Adrenal gland (tissue), 12 donors: Measurements from ENCODE around the gene HYAL2. TPM values are rescaled to one million over a fixed set of nuclear protein-coding genes. Genes with fewer than 3 reads are reported as not detected.
"Not testable (repeated sequence)": the region's sequence is repeated elsewhere in the genome, so short reads cannot be mapped to it uniquely, and the experiment has no call there.

Experiments
- DNase-seq, 7 donors: peaks; one replicate each; pipeline ENCODE4 v3.0.0-alpha.2; 2019 to 2020
- H3K27ac ChIP-seq, 5 donors: fragments of 200-600 bp; sonication (generic) in 4 of 5; 1 replicate in 3 of 5; 2 replicates in 2 of 5; pipeline versions ENCODE4 v1.5.1 to v1.8.0; 2016 to 2020; ENCODE audit warnings: mild to moderate bottlenecking in 1 of 5
- H3K27me3 ChIP-seq: fragments of 200-600 bp; 2 replicates; pipeline ENCODE4 v1.8.0; 2021
- H3K36me3 ChIP-seq, 2 donors: fragments of 200-600 bp; replicated peaks in 1 of 2; 1 replicate in 1 of 2; 2 replicates in 1 of 2; pipeline versions ENCODE4 v1.5.1 to v1.8.0; 2018 to 2022
- H3K4me1 ChIP-seq, 2 donors: fragments of 200-600 bp; replicated peaks in 1 of 2; 1 replicate in 1 of 2; 2 replicates in 1 of 2; pipeline versions ENCODE4 v1.5.1 to v1.8.0; 2018 to 2021
- H3K4me3 ChIP-seq, 4 donors: fragments of 200-600 bp; sonication (generic) in 3 of 4; one replicate each; pipeline ENCODE4 v1.5.1; 2016 to 2018
- H3K9me3 ChIP-seq, 3 donors: fragments of 200-600 bp; sonication (generic) in 1 of 3; replicated peaks in 1 of 3; 1 replicate in 2 of 3; 2 replicates in 1 of 3; pipeline versions ENCODE4 v1.5.1 to v1.8.0; 2016 to 2021
- POLR2A ChIP-seq, 2 donors: fragments of 450-650 bp; IDR thresholded peaks; one replicate each; pipeline ENCODE4 v1.6.1; 2017; ENCODE audit warnings: antibody characterized with exemption in 2 of 2, mild to moderate bottlenecking in 2 of 2, moderate library complexity in 1 of 2
- WGBS, 4 donors: extraction: QIAGEN DNeasy Blood & Tissue Kit in 2 of 4; methylation state at CpG; one replicate each; pipeline versions ENCODE4 v1.1.5 to v1.1.7; 2013 to 2017; 5-methylcytosine and 5-hydroxymethylcytosine counted together
- intact Hi-C, 2 donors: fragments of 100-400 bp; cut with DNase I; formaldehyde crosslinking; loops; one replicate each; pipeline versions ENCODE4 v1.14.1 to v1.15.0; 2022 to 2023
- polyA plus RNA-seq, 3 donors: library from polyadenylated mRNA; stranded (reverse); fragments of 200-250 nt in 2 of 3; fragments of 350-450 nt in 1 of 3; fragmentation: Illumina TruSeq in 1 of 3; extraction: RNeasy Lipid Tissue Mini Kit (QIAGEN cat#74804) in 1 of 3; gene quantifications; one replicate each; pipeline ENCODE4 v1.2.3, GENCODE V29; 2013 to 2014
- total RNA-seq, 9 donors: library from RNA; depleted of rRNA in 4 of 9; stranded (reverse); fragments of >200 nt in 4 of 9; fragments of 120-200 nt in 1 of 9; fragmentation: NEBNext Ultra II Directional in 1 of 9; extraction: Animal tissue kit (Norgen Biotek cat#: 25700) in 1 of 9; gene quantifications; one replicate each; pipeline versions ENCODE4 v1.1.0 to v1.2.4, GENCODE V29; 2013 to 2023
- TF ChIP-seq, protein P1 (sequence below), 6 experiments: fragments of 450-650 bp in 4 of 6; fragments of 200-600 bp in 2 of 6; sonication (generic) in 1 of 6; IDR thresholded peaks; 1 replicate in 5 of 6; 2 replicates in 1 of 6; pipeline versions ENCODE4 v1.5.1 to v1.8.0; 2016 to 2021; ENCODE audit warnings: antibody characterized with exemption in 6 of 6, mild to moderate bottlenecking in 2 of 6, moderate library complexity in 1 of 6
- donor health status: healthy with polysubstance abuse.
- donor health status: Bipolar disorder and iron deficiency.
- donor health status: DM: yes; HTN: yes; CAD: no.
- donor health status: DM: no; HTN: no; CAD: no.
- donor health status: DM: no; HTN: no; CAD: no.
- donor health status: DM: yes; HTN: yes; CAD: no.

Gene HYAL2
- total and polyA plus RNA-seq, 12 donors: 28.0 to 186 (median 99.8) TPM

DNA sequence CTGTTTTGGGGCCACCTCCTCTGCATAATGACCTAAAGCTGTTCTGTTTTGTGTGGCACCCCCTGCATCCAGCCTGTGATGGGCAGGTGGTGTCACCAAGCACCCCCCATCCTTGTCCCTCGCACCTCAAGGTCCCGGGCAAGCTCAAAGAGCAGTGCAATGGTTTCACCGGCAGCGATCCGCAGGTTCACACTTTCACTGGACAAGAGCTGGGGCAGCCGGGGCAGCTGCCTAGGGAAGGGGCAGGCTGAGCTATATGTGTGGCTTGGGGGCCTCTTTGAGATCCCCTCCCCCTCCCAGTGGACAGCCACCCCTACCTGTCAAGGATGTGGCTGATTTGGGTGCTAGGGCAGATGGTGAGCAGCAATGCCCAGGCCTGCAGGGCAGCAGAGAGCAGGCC, 33.4 kb downstream of the HYAL2 start:
- peaks cover 19 to 21% of the 10 kb centered on the region in 2 donors for H3K4me1 ChIP-seq
- H3K9me3 ChIP-seq: no peaks in the 10 kb centered on the region
- intact Hi-C loops: loop anchor here in 1 of 2 donors (5.0 to 10.0 kb wide), 2 partner anchors 43 to 164 kb away; no protein-coding TSS in a partner anchor
- WGBS, 4 donors: 89 to 95% methylated on average over 6 of the region's 6 CpGs; no CpG with 5 or more reads in 2 of the 4 donors
- H3K36me3 ChIP-seq: peaks cover 0 to 30% of the 10 kb centered on the region in 2 donors
- no peak overlapping the region for H3K27ac ChIP-seq
- no peaks in the 10 kb centered on the region for H3K27me3 ChIP-seq
- DNase-seq: peak in 1 of 7 donors; percentile 17
- no peak overlapping the region for H3K4me3 ChIP-seq
- no peak for TF ChIP-seq POLR2A (IDR thresholded peaks at IDR 0.05)
- TF ChIP-seq, protein P1, sequence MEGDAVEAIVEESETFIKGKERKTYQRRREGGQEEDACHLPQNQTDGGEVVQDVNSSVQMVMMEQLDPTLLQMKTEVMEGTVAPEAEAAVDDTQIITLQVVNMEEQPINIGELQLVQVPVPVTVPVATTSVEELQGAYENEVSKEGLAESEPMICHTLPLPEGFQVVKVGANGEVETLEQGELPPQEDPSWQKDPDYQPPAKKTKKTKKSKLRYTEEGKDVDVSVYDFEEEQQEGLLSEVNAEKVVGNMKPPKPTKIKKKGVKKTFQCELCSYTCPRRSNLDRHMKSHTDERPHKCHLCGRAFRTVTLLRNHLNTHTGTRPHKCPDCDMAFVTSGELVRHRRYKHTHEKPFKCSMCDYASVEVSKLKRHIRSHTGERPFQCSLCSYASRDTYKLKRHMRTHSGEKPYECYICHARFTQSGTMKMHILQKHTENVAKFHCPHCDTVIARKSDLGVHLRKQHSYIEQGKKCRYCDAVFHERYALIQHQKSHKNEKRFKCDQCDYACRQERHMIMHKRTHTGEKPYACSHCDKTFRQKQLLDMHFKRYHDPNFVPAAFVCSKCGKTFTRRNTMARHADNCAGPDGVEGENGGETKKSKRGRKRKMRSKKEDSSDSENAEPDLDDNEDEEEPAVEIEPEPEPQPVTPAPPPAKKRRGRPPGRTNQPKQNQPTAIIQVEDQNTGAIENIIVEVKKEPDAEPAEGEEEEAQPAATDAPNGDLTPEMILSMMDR (IDR thresholded peaks at IDR 0.05): no peak

GRCh38 chr3:50288387-50289007, 34.0 kb downstream of the HYAL2 start:
- Histone ChIP-seq H3K4me1 (peaks cover 17 to 19% of the 10 kb centered on the region in 2 donors), H3K9me3 (no peaks in the 10 kb centered on the region), H3K27me3 (no peaks in the 10 kb centered on the region), H3K27ac (no peak overlapping the region), H3K36me3 (peaks cover 0 to 30% of the 10 kb centered on the region in 2 donors), H3K4me3 (no peak overlapping the region)
- DNase-seq: peak in 3 of 7 donors; percentile 16 to 52 (median 17)
- 92 to 95% (median 94%) methylated on average over 7 to 23 of the region's 23 CpGs for WGBS, 4 donors
- intact Hi-C loops: loop anchor here in 1 of 2 donors (5.0 to 10.0 kb wide), 2 partner anchors 44 to 164 kb away; no protein-coding TSS in a partner anchor
- TF ChIP-seq POLR2A (IDR thresholded peaks at IDR 0.05): no peak
- TF ChIP-seq, protein P1 (IDR thresholded peaks at IDR 0.05): no peak

DNA sequence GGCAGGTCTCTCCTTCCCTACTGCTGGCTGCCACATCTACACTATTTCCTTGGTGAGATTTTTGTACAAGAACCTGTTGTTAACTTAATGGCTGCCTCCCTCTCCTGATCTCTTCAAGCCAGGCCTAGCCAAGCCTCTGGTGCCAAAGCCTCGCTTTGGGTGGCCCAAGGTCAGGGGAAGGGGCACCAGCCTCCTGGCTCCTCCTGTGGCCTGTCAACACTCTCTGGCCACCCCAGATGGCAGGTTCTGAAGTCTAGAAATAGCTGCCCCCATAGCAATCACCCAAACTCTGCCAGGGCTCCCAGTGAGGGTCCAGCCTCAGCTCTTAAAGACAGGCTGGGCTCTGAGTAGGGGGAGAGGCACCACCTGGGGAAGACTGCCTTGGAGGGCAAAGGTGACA, 35.3 kb downstream of the HYAL2 start:
- TF ChIP-seq, protein P1 (IDR thresholded peaks at IDR 0.05): no peak
- TF ChIP-seq POLR2A (IDR thresholded peaks at IDR 0.05): no peak
- Histone ChIP-seq H3K4me3 (no peak overlapping the region), H3K9me3 (no peaks in the 10 kb centered on the region), H3K27ac (no peak overlapping the region), H3K4me1 (peaks cover 6 to 9% of the 10 kb centered on the region in 2 donors), H3K36me3 (peaks cover 0 to 30% of the 10 kb centered on the region in 2 donors), H3K27me3 (no peaks in the 10 kb centered on the region)
- intact Hi-C loops: loop anchor here in 1 of 2 donors (5.0 to 10.0 kb wide), 2 partner anchors 45 to 162 kb away; no protein-coding TSS in a partner anchor
- DNase-seq: no peak
- WGBS, 4 donors: 54 to 86% (median 80%) methylated on average over 1 of the region's 1 CpG

DNA sequence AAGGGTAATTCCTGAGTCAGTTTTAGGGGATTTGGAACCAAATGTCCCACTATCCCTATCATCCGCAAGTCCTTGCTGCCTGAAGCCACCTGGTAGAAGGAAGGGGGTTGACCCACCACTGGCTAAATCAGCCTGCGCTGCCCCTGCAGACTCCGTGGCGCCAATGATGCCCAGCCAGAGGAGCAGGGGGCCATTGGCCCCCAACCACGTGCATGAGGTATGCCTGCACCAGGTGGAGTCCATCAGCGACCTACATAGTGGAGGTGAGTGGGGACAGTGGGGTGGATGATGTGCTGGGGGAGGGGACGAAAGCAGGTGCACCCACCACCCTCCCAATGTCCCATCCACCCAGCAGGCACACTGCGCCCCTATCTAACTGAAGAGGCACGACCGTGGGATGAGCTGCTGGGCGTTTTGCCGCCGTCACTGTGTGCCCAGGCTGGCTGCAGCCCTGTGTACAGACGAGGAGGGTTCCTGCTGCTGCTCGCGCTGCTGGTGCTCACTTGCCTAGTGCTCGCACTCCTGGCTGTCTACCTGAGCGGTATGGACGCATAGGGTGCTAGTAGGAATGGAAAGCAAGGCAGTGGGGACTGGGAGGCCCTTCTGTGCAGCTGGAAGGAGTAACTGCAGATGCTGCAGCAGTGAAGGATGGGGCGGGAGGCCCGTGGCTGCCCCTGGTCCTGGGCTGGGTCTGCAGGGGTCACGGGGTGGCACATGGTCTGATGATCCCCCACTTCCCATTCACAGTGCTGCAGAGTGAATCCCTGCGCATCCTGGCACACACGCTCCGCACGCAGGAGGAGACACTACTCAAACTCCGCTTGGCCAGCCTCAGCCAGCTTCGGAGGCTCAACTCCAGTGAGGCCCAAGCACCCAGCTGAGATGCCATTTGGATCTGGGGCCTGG, 36.0 kb downstream of the HYAL2 start:
- peaks cover 5 to 7% of the 10 kb centered on the region in 2 donors for H3K4me1 ChIP-seq
- intact Hi-C loops: loop anchor here in 1 of 2 donors (5.0 to 10.0 kb wide), 2 partner anchors 46 to 162 kb away; no protein-coding TSS in a partner anchor
- no peaks in the 10 kb centered on the region for H3K27me3 ChIP-seq
- TF ChIP-seq POLR2A (IDR thresholded peaks at IDR 0.05): no peak
- TF ChIP-seq, protein P1 (IDR thresholded peaks at IDR 0.05): no peak
- WGBS, 4 donors: 87 to 91% (median 88%) methylated on average over 18 to 28 of the region's 28 CpGs
- no peak overlapping the region for H3K4me3 ChIP-seq
- DNase-seq: no peak
- H3K27ac ChIP-seq: no peak overlapping the region
- no peaks in the 10 kb centered on the region for H3K9me3 ChIP-seq
- H3K36me3 ChIP-seq: peaks cover 0 to 30% of the 10 kb centered on the region in 2 donors

GRCh38 chr3:50284121-50284520, 38.4 kb downstream of the HYAL2 start:
- H3K27ac ChIP-seq, DNase-seq, H3K4me1 ChIP-seq, H3K27me3 ChIP-seq, H3K9me3 ChIP-seq, H3K4me3 ChIP-seq: not testable (repeated sequence)
- H3K36me3 ChIP-seq: peaks cover 0 to 19% of the 10 kb centered on the region in 2 donors
- 66 to 73% (median 70%) methylated on average over 6 of the region's 6 CpGs for WGBS, 4 donors
- intact Hi-C loops: loop anchor here in 1 of 2 donors (10.0 kb wide), 1 partner anchor 159 kb away; no protein-coding TSS in a partner anchor
